GM03348 (cell line): ENCODE data around the gene PDE11A.
A peak's percentile ranks its signal among the peaks of the same experiment; 100 is the strongest.

Source experiments
- DNase-seq: peaks from one replicate; pipeline ENCODE4 v3.0.0; 2012; ENCODE audit warnings: low spot score

PDE11A gene

DNA sequence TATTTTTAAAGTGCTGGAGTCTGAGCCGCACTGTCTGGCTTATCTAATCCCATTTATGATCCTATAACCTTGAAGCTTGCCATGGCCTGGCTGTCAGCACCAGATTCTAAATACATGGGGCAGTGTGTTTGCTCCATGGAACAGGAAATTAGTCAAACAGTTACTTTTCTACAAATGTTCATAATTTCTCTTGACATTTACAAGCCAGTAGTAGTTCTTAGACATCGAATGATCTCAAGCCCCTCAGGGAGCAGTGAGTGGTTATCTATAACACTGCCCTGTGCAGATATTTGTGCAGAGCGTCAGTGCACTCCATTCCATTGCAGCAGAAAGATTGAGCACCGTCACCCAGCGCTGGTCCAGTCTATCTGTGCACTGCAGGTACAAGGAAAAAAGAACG is 474.8 kb downstream of the PDE11A start:
- DNase-seq, result no peak

DNA sequence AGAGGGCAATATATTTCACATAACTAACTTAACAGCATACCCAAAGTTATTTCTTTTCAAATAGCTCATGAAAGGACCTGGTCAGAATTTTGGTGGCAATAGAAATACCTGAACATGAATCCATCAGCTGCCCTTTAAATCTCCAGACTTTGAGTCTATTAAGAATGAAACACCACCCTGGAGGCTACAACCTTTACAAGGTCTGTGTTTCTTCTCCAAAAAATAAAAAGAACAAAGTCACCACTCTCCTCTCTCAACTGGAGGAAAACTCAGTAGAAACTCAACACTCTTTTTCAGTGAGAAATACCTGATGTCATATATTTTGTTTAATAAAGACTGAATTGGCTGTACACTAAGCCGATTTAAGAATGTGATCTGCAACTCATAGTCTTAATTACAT is 475.7 kb downstream of the PDE11A start:
- DNase-seq, result no peak

- no peak for DNase-seq
Measured at GRCh38 chr2:177595126-177595845, 477.3 kb downstream of the PDE11A start.

DNA sequence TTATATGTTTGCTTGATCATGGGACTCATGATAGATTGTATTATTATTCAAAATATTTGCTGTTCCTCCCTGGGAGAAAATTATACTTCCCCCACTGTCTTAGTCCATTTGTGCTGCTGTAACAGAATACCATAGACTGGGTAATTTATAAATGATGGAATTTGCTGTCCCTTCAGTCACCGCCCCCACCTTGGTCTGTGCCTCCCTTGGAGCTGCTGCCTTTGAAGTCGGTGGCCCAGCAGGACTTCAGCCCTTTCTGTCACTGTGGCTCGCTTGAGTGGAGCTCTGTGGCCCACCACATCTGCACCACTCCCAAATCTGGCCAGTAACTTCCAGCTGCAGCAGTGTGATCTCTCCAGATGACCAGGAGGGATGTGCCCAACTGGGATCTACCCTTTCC is 479.2 kb downstream of the PDE11A start:
- no peak for DNase-seq

GRCh38 chr2:177592945-177593344 is 479.6 kb downstream of the PDE11A start:
- no peak for DNase-seq

DNA sequence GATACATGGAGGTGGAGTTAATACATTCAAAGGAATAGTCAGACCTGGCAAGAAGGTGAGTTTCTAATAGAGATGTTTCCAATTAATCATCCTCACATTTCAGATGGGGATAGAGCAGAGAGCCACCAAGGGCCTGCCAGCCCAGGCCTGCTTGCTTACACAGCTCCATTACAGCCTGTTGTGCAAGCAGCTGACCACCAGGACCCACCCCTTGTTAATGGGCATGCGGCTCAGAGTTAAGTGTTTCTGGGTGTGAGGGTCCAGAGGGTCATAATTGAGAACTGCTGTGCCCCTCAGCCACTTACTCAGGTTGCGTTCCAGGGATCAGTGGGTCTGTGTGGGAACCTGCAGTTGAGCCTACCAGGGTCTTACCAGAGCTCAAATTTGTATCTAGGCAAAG is 480.2 kb downstream of the PDE11A start:
- DNase-seq, result no peak

- no peak for DNase-seq
Measured at GRCh38 chr2:177589186-177589585, 483.4 kb downstream of the PDE11A start.

DNA sequence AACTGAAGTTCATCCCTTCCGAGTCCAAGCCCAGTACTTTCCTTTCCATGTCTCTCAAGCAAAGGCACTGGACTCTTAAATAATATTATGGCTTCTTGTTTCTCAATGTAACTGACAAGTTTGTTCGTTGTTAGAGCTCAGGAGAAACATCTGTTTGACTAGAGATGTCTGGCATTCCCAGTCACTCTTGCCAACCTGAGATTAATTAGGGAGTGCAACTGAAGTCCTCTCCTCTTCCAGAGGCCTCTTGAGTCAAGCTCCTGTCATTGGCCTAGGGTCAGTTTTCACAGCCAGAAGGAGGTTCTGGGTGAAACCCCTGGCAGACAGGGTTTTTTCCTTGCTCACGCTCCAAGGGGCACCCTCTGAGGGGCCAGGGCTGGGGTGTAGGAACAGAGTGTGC is 483.9 kb downstream of the PDE11A start:
- DNase-seq, result peak; percentile 20

DNA sequence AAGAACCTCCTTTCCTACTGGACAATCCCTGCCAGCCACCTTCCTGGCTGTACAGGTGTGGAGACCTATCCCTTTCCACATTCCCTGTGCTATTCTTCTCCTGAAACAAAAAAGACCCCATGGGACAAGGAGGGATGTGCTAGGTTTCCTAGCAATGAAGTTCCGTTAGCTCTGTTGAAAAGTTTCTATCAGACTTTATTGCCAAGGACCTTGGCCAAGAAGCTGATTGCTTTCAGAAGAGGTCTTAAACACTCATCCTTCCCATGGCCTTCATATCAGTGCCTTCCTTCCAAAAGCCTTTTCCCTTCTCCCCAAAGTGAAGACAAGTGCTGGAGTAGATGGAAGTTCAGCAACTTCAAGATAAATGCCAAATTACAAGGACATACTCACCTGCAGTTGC is 485.2 kb downstream of the PDE11A start:
- no peak for DNase-seq

GRCh38 chr2:177586154-177586553 is 486.4 kb downstream of the PDE11A start:
- no peak for DNase-seq

- no peak for DNase-seq
Measured at GRCh38 chr2:177585234-177585863, 487.2 kb downstream of the PDE11A start.

GRCh38 chr2:177584030-177584692 is 488.4 kb downstream of the PDE11A start:
- no peak for DNase-seq

DNA sequence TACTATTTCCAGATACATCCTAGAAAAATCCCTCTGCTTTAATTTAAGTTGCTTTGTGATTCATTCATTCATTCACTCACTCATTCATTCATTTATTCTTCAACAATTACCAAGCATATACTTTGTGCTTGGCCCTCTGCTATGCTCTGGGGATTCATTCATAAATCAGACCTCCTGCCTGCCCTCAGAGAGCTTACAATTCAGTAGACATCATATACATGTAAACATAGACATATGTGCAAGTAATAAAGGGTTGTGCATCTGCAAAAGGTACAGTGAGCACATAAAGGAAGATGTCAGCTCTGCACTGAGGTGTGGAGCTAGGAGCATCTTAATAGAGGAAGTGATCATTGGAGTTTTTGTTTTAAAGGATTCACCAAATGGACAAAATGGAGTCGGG is 490.6 kb downstream of the PDE11A start:
- no peak for DNase-seq

DNA sequence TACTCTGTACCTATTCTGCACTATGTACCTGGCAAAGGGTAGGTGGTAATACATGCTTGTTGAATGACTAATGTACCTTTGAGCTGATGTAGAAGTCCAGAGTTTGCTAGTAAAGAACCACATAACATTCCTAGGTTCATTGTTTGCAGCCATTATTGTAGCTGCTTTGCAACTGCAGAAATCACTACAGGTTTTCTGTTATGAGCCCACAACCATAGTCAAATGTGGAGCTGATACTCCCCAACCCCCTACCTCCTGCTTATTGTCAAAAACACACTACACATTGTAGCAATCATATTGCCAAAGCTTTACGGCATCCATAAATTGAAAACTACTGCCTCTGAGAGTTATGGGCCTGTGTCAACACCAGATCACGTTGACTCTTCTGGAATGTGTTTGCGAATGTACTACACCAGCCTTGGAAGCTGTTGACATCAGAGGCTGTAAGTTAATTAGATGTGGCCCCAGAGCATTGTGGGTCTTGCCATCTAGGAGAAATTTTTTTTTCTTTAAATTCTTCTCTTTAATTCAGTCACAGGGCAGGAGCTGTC is 493.0 kb downstream of the PDE11A start:
- DNase-seq, result no peak

DNA sequence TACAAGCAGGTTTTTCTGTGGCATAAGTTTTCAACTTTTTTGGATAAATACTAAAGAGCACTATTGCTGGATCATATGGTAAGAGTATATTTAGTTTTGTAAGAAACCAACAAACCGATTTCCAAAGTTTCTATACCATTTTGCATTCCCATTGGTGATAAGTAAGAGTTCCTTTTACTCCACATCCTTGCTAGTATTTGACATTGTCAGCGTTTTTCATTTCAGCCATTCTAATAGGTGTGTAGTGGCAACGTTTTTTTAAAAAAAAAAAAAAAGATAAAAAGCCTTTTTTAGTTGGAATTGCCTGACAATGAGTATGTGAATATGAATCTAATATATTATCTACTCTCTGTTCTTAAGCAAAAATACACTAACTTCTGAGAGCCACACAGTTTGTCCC is 494.1 kb downstream of the PDE11A start:
- no peak for DNase-seq

GRCh38 chr2:177577075-177577474 is 495.5 kb downstream of the PDE11A start:
- DNase-seq, result no peak

DNA sequence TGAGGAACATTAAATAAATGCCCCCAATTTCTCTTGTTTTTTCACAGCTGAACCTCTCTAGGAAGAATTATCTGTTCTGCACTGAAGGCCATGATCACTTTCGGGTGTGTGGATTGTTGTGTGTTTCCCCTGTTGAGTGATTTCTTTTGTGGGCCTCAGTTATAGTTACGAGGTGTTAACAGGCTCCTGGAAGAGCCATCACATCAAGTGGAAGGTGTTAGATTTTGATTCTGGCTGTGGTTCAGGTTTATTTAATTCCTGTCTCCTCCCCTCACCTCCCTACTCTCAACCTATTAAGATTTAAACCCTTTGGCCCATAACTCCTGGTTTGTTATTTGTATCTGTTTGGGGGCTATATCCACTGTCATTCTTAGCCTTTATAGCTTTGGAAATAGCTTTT is 497.2 kb downstream of the PDE11A start:
- DNase-seq, result no peak

DNA sequence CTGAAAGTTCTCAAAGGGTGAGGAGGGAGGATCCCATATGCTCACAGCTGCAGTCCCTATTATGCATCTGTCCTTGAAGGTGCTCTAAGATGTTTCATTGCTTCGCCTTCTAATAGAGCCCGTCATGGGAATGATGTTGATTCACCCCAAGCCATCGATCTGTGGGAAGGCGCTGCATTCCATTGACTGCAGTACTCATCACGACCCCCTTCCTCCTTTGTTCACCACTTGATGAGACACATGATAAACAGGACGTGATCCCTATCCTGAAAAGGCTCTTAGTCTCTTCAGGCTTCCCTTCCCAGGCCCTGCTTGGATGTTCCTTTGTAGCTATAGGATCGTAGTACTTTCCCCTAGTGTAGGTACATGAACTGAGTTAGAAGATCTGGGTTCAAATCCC is 498.2 kb downstream of the PDE11A start:
- no peak for DNase-seq
